Measurements from ENCODE around the gene ZFP92.
"Not testable (repeated sequence)": the region's sequence is repeated elsewhere in the genome, so short reads cannot be mapped to it uniquely, and the experiment has no call there.

Gene ZFP92

DNA sequence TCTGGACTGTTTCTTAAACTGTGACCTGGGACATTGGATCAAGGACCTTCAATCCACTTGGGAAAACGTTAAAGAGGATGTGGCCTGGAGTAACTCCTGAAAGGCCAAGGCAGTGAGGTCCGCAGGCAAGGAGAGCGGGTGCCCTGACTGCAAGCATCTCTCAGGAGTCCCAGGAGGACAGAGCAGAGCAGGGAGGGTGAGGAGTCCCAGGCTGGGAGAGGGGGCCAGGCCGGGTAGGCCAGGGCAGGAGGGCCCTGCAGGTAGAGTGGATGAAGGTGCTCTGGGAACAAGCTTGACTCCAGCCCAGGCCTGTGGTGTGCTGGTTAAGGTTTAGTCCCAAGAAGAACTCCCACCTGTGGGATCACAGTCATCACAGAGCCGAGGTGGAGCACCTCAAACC, 23.9 kb upstream of the ZFP92 start:
- DNase-seq = no peak

DNA sequence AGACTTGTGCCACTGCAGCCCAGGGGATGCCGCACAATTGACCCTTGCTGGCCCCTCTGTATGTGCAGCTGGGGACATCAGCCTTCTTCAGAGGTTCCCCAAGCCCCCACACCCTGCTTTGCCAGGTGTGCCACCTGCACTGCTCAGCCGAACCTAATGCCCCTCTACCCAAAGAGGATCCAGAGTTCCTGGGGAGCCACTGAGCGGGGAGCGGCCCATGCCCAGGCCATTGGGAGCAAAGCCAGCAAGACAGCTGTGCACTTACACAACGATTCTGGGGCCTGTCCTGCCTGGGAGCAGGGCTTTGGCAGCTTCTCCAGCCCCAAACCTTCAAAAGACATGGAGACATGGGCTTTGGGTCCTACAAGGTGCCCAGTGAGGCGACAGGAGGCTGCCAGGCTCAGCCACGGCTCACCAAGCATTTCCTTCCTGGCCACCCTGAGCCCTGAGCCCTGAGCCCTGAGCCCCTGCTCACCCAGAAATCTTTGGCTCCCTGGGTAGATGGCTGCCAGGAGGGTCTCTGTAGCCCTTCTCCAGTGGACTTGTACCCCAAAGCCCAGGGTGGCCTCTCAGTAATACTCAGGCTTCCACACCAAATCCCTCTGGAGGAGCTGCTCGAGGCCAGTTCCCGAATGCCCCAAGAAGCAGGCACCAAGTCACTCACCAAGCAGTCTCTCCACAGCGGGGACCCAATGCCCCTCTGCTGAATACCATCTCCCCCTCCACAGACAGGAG, 23.1 kb upstream of the ZFP92 start:
- DNase-seq = no peak

DNA sequence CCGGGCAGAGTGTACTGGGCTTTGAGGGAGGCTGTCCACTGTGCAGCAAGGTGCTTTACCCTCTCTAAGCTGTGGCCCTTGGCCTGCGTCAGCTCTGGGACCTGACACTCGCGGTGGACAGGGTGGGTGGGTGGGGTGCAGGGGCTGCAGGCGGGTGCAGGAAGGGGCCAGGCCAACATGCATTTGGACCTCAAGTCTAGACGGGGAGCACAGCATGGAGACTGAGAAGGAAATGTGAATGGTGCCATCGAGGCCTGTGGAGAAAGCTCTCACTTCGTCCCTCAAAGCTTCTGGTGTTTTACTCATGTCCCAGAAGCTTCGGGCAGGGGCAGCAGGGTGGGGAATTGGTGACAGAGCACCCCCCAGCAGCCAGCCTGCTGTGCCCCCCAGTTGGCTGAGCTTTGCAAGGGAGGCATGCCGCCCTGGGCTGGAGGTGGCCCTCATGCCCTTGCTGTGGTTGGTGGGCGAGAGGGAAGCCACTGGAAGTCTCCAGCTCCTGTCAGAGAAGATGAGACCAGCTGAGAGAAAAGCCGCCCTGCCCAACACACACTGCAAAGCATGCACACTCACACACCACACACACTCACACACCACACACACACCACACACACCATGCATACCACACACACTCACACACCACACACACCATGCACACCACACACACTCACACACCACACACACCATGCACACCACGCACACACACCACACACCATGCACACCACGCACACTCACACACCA, 22.4 kb upstream of the ZFP92 start:
- DNase-seq = no peak

DNA sequence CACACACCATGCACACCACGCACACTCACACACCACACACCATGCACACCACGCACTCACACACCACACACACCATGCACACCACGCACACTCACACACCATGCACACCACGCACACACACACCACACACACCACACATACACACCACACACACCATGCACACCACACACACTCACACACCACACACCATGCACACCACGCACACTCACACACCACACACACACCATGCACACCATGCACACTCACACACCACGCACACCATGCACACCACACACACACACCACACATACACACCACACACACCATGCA, 21.9 kb upstream of the ZFP92 start:
- DNase-seq = not testable (repeated sequence)

DNA sequence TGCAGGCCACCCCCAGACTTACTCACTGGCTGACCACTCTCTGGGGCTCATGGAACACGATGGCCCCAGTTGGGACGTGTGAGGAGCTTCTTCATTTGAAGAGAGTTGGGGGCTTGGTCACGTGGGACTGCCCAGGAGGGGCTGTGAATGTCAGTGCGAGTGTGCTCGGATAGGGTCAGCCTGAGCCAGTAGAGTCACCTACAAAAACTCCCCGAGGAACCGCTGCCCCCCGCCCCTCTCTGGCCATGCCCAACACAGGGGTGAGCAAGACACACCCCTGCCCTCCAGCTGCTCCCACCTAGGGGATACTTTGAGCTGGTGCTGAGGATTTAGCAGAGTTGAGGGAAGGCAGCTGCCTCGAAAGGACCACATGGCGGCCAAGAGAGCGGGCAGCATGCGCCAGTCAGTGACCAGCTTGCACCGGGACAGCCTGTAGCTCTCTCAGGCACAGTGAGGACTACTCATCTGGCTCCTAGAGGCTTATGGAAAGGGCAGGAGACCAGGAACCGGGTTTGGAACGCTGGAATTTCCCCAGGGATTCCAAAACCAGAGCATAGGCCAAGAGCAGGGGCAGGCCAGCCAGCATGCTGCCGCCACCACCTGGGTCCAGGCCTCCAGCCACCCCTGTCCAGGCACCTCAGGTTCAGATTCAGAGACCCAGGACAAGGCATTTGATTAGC, 18.5 kb upstream of the ZFP92 start:
- no peak for DNase-seq

DNA sequence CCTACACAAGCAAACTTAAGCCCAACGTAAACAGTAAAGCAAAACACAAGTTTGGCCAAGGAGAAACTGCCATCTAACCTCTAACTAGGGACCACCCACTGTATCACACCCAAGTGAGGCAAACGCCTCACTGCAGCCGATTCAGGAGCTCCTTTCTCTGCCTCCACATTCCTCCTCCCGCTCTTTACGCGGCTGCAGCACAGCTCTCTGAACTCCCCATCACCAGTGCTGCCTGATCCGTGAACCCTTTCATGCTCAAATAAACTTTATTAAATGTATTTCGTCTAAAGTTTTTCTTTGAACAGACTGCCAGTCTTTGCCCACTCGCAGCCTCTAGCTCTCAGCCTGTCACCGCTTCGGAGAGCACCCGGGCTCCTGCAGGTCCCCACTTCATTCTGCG, 16.7 kb upstream of the ZFP92 start:
- DNase-seq = no peak

DNA sequence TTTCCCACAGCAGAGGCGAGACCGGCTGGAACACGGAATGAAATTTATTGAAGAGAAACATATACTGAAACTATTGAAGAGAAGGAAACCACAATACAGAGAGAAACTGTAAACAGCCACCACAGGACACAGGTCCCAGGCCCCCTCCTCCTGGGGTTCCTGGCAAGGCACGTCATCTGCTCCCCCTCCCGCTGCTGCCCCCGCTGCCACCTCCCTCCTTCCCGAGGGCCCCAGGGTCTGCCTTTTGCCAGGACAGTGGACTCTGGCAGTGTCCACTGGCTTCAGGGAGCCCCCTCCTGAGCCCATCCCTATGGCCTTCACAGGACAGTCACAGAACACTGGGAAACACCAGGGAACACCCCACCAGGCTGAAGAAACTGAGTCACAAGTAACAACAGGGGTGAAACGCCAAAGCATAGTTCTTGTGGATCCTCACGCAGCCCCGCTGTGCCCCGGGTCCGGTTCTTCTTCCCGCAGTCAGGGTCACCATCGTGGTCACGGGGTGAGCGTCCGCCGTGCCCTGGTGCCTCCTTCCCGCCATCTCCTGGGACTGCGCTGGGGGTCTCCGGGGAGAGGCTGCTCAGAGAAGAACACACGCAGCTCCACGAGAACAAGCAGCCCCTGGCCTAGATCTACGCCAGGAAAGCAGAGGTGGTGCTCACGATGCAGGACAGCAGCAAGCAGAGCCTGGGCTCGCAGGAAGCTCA, 15.5 kb upstream of the ZFP92 start:
- no peak for DNase-seq

DNA sequence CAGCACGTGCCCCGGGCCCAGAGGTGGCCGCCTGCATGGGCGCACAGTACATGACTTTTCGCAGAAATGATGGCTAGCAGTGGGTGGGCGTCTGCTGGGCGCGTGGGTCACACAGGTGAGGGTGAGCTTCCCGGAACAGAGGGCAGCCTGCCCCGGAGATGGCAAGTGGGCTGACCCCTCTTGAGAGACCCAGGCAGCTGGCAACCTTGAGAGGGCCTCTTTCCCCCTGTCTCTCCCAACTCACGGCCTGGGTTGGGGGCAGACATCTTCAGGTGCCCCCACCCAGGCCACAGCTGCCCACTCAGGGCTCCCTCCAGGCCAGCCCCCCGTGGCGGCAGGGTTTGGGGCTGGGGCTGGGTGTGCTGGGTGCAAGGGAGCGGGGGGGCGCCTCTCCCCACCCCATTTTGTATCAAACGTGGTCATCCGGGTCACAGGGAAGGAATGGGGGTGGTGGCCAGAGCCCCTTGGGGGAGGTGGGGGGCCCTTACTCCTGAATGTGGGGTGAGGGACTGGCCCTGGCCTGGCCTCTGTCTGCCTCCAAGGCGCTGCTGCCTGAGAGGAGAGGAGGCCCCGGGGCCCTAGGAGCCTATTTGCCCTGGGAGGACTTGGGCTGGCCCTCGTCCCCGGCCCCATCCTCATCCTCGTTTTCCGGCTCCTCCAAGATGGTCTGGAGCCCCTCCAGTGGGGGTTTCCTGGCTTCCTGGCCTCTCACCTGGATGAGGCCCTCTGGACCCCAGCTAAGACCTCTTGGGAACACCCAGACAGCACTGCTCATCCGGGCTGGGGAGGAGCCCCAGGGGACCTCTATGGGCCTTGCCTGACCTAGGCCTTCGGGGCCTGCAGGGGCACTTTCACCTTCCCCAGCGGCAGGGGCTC, 14.7 kb upstream of the ZFP92 start:
- DNase-seq = no peak

DNA sequence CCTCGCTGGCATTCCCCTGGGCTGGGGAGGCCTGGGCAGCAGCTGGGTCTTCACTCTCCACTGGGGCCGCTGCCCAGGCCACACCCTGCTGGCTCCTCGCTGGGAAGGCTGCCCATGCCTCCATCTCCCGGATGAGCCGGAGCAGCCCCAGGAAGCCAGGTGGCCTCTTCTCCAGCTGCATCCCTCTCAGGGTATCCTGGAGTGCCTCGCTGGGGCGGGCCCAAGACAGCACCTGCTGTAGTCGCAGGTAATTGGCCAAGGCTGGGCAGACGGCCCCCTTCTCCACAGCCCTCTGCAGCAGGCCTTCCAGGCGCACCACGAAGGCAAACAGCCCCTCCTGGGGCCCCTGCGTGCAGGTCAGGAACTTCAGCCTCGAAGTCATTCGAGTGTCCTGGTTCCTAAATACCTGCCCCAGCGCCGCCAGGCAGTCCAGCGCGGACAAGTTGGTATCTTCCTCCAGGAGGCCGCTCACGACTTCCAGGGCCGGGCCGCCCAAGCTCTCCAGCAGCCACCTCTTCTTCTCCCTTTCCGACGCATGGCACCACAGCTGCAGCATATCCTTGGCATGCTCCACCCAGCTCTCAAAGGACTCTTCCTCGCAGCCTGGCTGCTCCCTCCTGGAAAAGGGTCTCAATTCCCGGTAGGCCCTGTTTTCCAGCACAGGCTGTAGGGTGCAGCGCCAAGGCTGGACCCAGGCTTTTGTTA, 13.9 kb upstream of the ZFP92 start:
- no peak for DNase-seq

DNA sequence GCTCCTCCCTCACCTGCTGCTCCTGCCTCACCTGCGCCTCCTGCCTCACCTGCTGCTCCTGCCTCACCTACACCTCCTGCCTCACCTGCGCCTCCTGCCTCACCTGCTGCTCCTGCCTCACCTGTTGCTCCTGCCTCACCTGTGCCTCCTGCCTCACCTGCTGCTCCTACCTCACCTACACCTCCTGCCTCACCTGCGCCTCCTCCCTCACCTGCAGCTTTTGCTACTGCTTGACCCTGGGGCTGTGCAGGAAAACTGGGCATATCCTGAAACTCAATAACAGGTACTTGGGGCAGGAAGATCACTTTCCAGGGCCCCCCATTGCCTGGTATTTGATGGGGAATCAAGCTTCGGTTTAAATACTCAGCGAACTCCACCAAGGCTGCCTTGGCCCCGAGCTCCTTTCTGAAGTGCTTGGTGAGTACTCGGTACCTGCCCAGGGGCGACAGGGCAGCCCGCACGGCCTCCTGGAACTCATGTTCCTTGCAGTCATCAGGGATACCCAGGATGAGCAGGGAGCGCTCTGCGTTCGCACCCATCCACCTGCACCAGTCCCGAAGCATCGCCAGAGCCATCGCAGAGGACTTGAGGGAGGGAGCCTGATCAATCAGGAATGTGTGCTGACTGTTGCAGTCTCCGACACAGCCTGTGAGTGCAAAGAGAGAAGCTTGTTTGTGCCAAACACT, 12.9 kb upstream of the ZFP92 start:
- no peak for DNase-seq

DNA sequence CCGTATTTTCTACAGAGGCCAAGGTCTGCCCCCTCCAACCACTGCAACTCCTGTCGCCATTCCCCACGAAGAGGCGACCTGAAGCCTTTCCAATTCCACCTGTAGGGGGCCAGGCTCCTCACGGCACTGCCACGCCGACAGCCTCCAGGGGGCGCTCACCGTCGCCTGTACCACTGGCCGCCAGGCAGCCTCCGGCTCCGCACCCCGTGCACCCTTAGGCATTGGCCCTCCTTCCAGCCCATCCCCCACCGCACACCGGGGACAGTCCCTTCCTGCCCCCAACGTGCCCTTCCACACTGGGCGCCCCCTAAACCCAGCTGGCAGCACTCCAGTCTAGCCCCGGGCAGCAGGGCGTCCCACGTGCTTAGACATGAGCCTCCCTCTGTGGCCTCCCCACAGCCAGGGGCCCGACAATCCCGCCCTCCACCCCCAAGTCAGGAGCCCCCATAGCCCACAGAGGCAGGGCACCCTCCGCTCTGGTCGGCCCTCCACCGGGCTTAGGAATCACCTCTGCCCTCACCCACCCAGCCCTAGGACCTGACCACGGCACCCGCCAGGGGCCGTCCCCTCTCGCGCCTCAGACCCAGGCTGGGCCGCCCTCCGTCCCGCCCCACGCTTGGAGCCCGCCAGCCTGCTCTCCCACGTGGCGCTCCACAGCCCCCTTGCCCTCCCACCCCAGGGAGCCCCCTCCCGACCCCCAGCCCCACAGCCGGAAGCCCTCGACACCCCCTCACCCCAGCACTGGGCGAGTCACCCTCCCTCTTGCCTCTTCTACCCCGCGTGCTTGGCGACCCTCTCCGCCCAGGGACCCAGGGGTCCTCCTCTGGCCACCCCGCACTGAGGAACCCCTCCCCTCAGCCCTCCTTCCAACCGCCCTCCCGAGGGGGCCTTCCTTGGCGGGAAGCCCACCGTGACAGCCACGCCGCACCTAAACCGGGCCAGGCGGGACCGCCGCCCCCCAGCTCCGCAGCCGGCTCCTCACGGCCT, 10.8 kb upstream of the ZFP92 start:
- peak; percentile 40 for DNase-seq

DNA sequence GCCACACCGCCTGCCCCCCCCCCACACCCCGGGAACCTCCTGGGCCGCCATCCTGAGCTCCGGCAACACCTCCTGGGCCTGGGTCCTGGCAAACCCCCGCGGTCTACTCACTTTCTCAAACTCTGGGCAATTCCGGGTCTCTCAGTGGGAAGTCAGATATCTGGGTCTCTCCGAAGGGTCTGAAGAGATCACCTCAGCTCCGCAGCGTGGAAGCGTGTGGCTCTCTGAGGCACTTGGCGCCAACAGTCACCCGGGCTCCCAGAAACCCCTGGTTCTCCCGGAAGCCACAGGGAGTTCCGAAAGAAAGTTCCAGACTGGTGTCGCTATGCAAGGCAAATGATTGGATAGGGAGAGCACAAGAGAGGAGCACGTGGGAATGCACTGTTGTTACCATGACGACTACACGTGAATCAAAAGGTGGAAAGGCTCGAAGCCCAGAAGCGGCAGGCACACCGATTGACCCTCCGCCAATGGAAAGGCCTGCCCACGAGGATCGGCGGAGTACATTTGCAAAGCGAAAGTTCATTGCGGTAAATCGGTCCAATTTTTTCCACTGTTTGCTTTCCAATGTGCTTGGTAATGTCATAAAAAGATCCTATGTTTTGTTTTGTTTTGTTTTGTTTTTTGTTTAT, 10.0 kb upstream of the ZFP92 start, which contains the start of gene PNMA6E:
PNMA6E (minus strand) TSS at position 218 of the 632 bp plus-strand sequence. CDS start 2,501 bp downstream, outside the sequence.
- DNase-seq = no peak

DNA sequence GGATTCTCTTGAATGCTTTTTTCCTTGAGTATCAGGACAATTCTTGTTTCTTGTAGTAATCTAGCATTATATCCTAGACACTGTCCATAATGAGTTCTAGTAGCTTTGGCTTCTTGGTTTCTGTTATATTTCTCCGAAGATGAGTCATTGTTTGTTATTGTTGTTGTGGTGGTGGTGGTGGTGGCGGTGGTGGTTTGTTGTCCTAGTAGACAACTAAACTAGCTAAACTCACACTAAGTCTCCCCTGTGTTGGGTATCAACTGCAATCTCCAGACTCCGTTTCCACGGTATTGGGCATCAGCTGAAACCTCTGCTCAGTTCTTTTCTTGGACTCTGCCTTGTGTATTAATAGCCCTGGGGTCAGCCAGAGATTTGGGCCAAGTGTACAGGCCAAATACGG, 6.9 kb upstream of the ZFP92 start:
- not testable (repeated sequence) for DNase-seq

DNA sequence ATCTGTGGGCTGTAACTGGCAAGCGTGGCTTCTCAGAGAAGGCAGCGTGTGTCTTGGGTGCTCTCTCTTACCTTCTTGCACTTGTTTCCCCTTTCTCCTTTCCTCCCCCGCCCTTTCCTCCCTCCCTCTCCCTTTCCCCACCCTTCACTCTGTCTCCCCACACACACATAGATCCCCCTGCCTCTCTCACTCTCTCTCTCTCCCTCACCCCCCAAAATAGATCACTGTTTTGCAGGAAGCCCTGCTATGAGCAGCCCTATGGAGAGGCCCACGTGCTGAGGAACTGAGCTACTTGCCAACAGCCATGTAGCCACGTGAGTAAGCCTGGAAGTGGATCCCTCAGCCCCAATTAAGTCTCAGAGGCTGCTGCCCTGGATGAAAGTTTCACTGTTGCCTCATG, 5.8 kb upstream of the ZFP92 start:
- DNase-seq = no peak

DNA sequence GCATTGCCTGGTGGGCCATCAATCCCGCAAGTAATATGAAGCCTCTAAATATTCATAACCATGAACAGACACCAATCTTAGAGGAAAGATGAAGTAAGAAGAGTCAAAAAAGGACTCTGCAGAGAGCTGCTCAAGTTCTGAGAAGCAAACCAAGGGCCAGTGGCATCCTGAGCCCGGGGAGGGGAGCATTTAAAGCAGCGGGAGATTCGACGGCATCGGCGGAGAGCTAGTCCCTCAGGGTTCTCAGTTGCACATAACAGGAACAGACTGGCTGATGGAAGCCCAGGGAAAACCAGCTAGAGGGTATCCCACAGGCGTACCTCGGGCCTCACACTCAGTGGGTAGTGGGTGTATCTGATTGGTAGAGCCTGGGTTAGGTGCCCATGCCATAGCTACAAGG, 5.3 kb upstream of the ZFP92 start:
- no peak for DNase-seq

DNA sequence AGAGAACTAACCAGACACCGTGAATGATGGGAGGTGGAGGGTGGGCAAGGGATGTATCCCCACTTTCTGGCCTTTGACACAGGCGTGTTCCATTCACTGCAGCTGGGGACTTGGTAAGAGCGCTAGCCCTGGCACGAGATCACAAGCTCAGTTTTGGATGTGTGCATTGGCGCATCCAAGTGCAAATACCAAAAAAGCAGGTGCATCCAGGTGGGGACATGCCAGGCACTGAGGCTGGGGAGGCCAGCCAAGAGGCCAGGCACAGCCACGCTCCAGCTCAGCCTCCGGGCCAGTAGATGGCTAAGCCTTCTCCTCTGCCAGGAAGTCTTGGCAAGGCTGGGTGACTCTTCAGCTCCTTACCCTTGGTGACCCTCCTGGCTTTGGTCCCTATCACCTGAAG, 4.4 kb upstream of the ZFP92 start:
- no peak for DNase-seq

DNA sequence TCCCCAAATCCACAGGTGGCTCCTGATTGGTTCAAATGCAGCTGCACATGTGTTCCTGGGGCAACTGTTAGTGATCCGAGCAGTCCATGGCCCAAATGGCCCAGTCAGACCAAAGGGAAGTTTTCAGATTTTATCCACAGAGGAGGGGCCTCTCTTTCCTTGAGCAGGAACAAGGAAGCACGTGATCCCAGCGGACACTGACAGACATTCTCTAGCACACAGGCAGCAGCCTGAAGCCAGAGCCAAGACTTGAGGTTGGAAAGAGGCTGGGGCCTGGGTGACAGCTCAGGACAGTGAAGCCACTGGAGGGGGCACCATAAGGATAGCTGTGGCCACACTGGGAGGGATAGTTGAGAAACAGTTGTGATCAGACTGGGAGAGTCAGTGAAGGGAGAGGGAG, 3.5 kb upstream of the ZFP92 start:
- DNase-seq = no peak

DNA sequence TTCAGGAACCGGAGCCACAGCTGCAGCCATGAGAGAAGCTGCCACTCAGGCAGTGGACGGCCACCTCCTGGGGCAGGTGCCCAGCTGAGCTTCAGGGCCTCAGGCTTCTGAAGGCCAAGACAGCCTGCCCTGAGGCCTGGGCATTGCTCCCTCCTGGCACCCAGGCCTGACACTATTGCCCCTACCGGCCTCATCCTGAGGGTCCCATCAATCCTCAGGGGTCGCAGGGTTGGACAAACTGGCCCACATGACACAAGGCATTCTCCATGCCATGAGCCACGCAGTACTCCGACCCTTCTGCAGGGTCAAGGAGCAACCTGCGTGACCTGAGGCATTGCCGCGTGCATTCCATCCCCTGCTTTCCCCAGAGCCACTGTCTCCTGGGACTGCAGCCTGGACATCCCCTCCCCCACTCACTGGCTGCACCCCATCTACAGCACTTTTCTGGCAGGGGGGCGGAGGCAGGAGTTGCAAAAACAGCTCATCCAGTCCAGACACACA, 3.0 kb upstream of the ZFP92 start:
- DNase-seq = no peak

DNA sequence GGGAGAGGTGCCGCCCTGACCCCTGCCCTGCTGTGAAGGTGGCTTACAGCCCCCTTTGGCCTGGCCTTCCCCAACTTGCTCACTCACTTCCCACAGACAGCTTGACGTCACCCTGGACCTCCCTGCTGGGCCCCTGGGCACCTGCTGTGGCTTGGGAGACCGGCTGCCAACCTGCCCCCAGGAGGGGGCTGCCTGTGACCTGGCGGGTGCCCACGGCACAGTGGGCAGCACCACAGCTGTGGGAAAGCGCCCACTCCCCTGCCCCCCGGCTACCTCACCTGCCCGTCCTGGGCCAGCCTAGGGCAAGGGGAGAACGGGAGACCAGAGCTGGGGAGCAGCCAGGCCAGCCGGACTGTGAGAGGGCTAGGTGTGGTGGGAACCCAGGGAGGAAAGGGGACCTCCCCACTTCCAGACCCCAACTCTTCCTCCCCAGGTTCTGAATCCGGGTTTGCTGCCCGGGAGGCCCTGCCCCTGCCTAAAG, 2.4 kb upstream of the ZFP92 start:
- no peak for DNase-seq
